GM12875 (cell line): ENCODE measurements around the gene ACER2.

Experiments used
- H3K4me3 ChIP-seq: one replicate; pipeline ENCODE4 v1.5.1; 2011; ENCODE audit warnings: low read depth, low read length, control low read depth
- TF ChIP-seq, protein P1 (sequence below): IDR thresholded peaks from 2 replicates; pipeline ENCODE4 v1.5.1; 2011; ENCODE audit warnings: low read depth, mild to moderate bottlenecking, control low read depth, inconsistent platforms, low read length, moderate library complexity, borderline replicate concordance; ENCODE audit not compliant: insufficient read depth

The ACER2 gene

DNA sequence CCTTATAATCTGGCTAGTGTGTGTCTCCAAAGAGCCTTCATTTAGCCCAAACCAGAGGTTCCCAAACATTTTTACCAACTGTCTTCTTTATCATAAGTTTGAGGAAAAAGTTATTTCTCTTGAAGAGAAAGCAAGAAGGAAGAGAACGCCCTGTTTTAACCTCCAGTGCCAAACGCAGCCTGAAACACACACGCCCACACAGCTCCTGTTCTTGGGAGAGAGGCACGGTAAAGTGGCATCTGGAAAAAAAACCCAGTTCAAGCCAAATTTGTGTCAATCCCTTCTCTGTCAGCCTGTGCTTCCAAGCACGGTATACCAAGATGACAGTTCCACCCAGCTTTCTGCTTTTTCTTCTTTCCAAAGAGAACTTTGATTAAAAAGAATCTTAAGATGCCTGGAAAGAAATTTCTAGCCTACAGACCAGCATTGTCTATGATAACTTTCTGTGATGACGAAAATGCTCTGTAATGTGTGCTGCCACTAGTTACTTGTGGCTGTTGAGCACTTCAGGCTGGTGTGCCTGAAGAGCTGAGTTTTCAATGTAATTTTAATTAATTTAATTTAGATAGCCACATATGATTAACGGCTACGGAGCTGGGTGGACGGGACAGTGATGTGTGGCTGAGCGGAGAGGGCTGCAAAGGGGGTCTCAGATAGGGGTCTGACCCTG, 62.3 kb downstream of the ACER2 start:
- TF ChIP-seq, protein P1, sequence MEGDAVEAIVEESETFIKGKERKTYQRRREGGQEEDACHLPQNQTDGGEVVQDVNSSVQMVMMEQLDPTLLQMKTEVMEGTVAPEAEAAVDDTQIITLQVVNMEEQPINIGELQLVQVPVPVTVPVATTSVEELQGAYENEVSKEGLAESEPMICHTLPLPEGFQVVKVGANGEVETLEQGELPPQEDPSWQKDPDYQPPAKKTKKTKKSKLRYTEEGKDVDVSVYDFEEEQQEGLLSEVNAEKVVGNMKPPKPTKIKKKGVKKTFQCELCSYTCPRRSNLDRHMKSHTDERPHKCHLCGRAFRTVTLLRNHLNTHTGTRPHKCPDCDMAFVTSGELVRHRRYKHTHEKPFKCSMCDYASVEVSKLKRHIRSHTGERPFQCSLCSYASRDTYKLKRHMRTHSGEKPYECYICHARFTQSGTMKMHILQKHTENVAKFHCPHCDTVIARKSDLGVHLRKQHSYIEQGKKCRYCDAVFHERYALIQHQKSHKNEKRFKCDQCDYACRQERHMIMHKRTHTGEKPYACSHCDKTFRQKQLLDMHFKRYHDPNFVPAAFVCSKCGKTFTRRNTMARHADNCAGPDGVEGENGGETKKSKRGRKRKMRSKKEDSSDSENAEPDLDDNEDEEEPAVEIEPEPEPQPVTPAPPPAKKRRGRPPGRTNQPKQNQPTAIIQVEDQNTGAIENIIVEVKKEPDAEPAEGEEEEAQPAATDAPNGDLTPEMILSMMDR: no peak

DNA sequence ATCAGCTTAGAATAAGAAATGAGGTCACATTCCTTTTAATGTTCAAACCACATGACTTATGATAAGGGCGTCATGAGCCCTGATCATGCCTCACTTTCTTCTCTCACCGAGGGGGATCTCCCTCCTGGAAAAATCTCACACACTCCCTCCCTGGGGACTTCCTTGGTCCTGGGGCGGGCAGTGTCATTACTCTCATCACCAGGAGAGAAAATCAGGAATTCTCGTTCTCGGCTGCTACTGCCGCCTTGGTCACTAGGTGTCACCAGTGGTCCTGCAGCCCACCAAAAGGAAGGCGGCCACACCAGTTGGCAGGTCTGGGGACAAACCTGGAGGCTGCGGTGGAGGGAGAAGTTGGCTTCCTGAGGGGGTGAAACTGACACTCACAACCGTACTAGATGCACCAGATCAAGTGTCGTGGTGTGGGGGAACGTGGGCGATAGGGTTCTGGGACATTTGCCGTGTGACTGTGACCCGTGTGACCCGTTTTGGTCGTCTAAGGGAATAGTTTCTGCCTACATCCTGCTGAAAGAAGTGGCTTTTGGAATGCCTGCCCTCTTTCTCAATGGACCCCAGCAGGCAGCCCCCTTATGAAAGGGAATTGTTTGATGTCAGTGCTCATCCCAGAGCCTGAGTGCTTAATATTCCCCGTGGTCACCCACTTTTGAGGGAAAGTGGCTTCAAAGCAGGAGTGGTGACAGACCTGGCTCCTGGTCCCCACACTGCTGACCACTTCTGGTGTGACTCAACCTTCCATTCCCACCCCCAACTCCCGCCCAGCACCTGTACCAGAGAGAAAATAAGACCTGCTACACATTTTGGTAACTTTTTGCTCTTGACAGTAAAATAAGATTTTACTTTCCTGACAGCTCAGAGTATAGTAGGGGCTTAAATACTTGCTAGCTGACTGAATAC, 63.2 kb downstream of the ACER2 start:
- H3K4me3 ChIP-seq: no peak overlapping the region
- TF ChIP-seq, protein P1: peak; percentile 88

More for the DNA sequence above, 62.3 kb downstream of the ACER2 start:
- H3K4me3 ChIP-seq: no peak overlapping the region

DNA sequence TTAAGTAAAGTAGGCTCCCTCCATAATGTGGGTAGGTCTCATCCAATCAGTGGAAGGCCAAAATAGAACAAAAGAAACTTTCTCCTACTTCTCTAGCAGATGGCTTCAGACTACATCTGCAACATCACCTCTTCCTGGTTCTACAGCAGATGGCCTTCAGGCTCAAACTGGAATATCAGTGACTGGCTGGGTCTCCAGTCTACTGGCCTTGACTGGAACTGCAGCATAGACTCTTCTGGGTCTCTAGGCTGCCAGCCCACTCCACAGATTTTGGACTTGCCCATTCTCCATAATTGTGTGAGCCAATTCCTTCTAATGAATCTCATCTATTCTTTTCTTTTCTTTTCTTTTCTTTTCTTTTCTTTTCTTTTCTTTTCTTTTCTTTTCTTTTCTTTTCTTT, 64.8 kb downstream of the ACER2 start:
- H3K4me3 ChIP-seq: no peak overlapping the region
- TF ChIP-seq, protein P1: peak; percentile 23; the same call in 1 of the 2 replicates

DNA sequence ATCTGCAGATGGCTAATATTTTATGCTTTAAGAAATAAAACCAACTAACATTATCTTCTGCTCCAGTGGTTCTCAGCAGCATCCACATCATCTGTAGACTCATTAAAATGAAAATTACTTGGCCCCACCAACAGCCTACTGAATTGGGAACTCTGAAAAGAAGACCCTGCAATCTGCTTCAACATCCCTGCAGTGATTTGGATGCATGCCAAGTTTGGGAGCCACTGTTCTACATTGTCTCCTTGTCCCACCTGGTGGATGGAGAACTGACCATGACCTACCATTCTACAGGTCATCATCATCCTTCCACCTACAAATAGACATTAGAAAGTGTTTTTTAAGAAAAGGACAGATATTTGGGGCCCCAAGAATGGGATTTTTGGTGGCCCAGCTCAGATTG, 71.1 kb downstream of the ACER2 start:
- H3K4me3 ChIP-seq: no peak overlapping the region
- TF ChIP-seq, protein P1: no peak

DNA sequence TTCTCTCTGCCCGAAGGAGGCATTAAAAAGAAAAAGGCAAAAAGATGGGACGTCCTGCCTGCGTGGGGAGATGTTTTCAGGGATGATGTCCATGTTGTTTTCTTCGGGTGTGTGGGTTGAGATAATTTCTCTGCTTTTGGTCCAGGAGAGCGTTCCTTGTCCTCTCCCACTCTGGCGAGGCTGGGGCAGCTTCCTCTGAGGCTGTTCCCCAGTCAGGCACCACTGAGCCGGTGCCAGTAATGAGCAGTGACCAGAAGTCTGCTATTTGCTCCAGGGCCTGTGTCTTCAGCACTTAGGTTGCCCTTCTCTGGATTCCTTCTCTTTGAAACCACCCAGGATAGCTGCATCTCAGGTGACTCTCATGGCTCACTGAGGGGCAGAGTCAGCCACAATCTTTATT, 71.5 kb downstream of the ACER2 start:
- TF ChIP-seq, protein P1: no peak

DNA sequence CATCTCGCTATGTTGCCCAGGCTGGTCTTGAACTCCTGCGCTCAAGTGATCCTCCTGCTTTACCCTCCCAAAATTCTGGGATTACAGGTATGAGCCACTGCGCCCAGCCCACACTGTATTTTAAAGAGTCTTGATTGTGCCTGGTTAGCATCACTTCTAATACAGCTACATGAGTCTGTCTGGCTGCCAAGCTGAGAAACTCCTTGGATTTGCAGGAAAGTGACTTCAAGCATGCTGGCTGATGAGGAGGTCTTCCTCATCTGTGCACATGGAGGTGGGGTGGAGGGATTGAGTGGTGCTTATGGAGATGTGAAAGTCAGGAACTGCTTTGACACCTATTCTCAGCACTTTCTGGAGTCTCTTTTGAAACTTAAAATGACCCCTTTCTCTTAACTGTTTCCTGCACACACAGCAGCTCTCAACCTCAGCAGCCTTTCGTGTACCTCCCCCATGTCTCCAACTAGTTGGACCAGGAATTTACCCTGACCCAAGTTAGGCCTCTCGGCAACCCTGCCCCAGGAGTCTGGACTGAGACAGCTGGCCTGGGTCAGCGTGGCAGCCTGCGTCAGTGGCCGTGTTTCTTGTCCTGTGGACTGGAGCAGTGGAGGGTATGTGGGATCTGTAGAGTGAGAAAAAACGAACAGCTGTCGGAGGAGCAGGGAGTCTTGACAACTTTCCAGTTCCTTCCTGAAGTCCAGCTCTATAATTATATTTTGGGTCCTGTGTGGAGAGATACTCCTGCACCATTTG, 72.5 kb downstream of the ACER2 start:
- H3K4me3 ChIP-seq: no peak overlapping the region

More for the DNA sequence above, 71.5 kb downstream of the ACER2 start:
- H3K4me3 ChIP-seq: no peak overlapping the region

More for the DNA sequence above, 72.5 kb downstream of the ACER2 start:
- TF ChIP-seq, protein P1: no peak
